SK-N-SH (cell line): ENCODE measurements around the gene TMEM182. TPM values are rescaled to one million over a fixed set of nuclear protein-coding genes. Genes with fewer than 3 reads are reported as not detected.

ENCODE experiments used
- CTCF ChIA-PET: fragments of 300-600, 350-600 bp; formaldehyde crosslinking; extraction: SDS; loops from one replicate; lab custom pipeline; 2021; lab: Yijun Ruan, JAX
- POLR2A ChIA-PET: fragments of 350-600 bp; sonication (Branson Sonifier 250); formaldehyde crosslinking; extraction: SDS; loops from one replicate; lab custom pipeline; 2020; ENCODE audit warnings: antibody characterized with exemption, inconsistent platforms; lab: Yijun Ruan, JAX
- DNase-seq: peaks from one replicate; pipeline ENCODE4 v3.0.0; 2012
- H2AFZ ChIP-seq: fragments of 200-600 bp; sonication (generic); 2 replicates; pipeline ENCODE4 v1.8.1; 2016; ENCODE audit warnings: antibody characterized with exemption, mild to moderate bottlenecking, low read depth
- H3F3A ChIP-seq: fragments of 200-600 bp; sonication (generic); replicated peaks from 2 replicates; pipeline ENCODE3; 2016; ENCODE audit warnings: antibody characterized with exemption, mild to moderate bottlenecking; ENCODE audit not compliant: insufficient read depth
- H3K27ac ChIP-seq, 2 experiments: fragments of 200-500 bp in 1 of 2; fragments of 200-600 bp in 1 of 2; sonication (Bioruptor generic) in 1 of 2; sonication (generic), shearing (Covaris generic) in 1 of 2; 2 replicates each; pipeline versions ENCODE4 v1.5.1 to v1.6.1; 2014 to 2016; ENCODE audit warnings: low read depth in 2 of 2, inconsistent platforms in 1 of 2, low read length in 1 of 2, mild to moderate bottlenecking in 1 of 2, mixed read lengths in 1 of 2
- H3K27me3 ChIP-seq: fragments of 200-600 bp; sonication (generic), shearing (Covaris generic); 2 replicates; pipeline ENCODE4 v1.6.1; 2016; ENCODE audit warnings: mixed run types; ENCODE audit not compliant: insufficient read depth
- H3K36me3 ChIP-seq, 2 experiments: fragments of 200-500 bp in 1 of 2; fragments of 200-600 bp in 1 of 2; sonication (Bioruptor generic) in 1 of 2; sonication (generic) in 1 of 2; replicated peaks in 1 of 2; 2 replicates each; pipeline versions ENCODE3 to v1.5.1; 2014 to 2016; ENCODE audit warnings: low read length in 1 of 2, mild to moderate bottlenecking in 1 of 2; ENCODE audit not compliant: insufficient read depth in 2 of 2, control insufficient read depth in 1 of 2
- H3K4me1 ChIP-seq, 2 experiments: fragments of 200-500 bp in 1 of 2; fragments of 200-600 bp in 1 of 2; sonication (Bioruptor generic) in 1 of 2; sonication (generic), shearing (Covaris generic) in 1 of 2; 2 replicates each; pipeline versions ENCODE4 v1.5.1 to v1.6.1; 2014 to 2016; ENCODE audit warnings: low read depth in 1 of 2, low read length in 1 of 2, mixed run types in 1 of 2; ENCODE audit not compliant: insufficient read depth in 2 of 2, control insufficient read depth in 1 of 2
- H3K4me2 ChIP-seq: fragments of 200-600 bp; sonication (generic), shearing (Covaris generic); 2 replicates; pipeline ENCODE4 v1.6.1; 2017; ENCODE audit warnings: mixed run types
- H3K4me3 ChIP-seq, 2 experiments: fragments of 200-500 bp in 1 of 2; fragments of 200-600 bp in 1 of 2; sonication (Bioruptor generic) in 1 of 2; sonication (generic), shearing (Covaris generic) in 1 of 2; 2 replicates each; pipeline versions ENCODE4 v1.5.1 to v1.8.1; 2014 to 2016; ENCODE audit warnings: low read depth in 2 of 2, inconsistent platforms in 1 of 2, low read length in 1 of 2, mild to moderate bottlenecking in 1 of 2, mixed read lengths in 1 of 2, moderate library complexity in 1 of 2
- H3K79me2 ChIP-seq: fragments of 200-600 bp; sonication (generic); 2 replicates; pipeline ENCODE4 v1.8.1; 2017; ENCODE audit warnings: mild to moderate bottlenecking; ENCODE audit not compliant: insufficient read depth
- H3K9ac ChIP-seq: fragments of 200-600 bp; sonication (generic); 2 replicates; pipeline ENCODE4 v1.6.1; 2017; ENCODE audit warnings: mixed run types
- H3K9me2 ChIP-seq: fragments of 200-600 bp; sonication (generic); 2 replicates; pipeline ENCODE4 v1.6.1; 2017; ENCODE audit warnings: mixed run types
- H3K9me3 ChIP-seq: fragments of 200-600 bp; sonication (generic); 2 replicates; pipeline ENCODE4 v1.6.1; 2017; ENCODE audit warnings: mixed run types, mild to moderate bottlenecking, moderate library complexity
- H4K20me1 ChIP-seq: fragments of 200-600 bp; sonication (generic); 2 replicates; pipeline ENCODE4 v1.6.1; 2017; ENCODE audit warnings: mild to moderate bottlenecking, mixed run types; ENCODE audit not compliant: insufficient read depth
- FOXM1 ChIP-seq: IDR thresholded peaks from 2 replicates; pipeline ENCODE4 v1.4.0; 2012; ENCODE audit warnings: low read depth, mild to moderate bottlenecking
- GABPA ChIP-seq: IDR thresholded peaks from 2 replicates; pipeline ENCODE4 v1.4.0; 2012; ENCODE audit warnings: low read depth, mild to moderate bottlenecking
- MXI1 ChIP-seq: IDR thresholded peaks from 2 replicates; pipeline ENCODE4 v1.6.1; 2012; ENCODE audit warnings: mild to moderate bottlenecking, low read depth, low read length, improper control_type of control experiment
- POLR2AphosphoS5 ChIP-seq: IDR thresholded peaks from 2 replicates; pipeline ENCODE4 v1.6.1; 2012; ENCODE audit warnings: low read depth, low read length
- RFX5 ChIP-seq: IDR thresholded peaks from 2 replicates; pipeline ENCODE4 v1.6.1; 2012; ENCODE audit warnings: mild to moderate bottlenecking, improper control_type of control experiment, low read length
- RXRA ChIP-seq: IDR thresholded peaks from 2 replicates; pipeline ENCODE4 v1.4.0; 2012; ENCODE audit warnings: low read depth, mild to moderate bottlenecking, borderline replicate concordance
- SIN3A ChIP-seq: IDR thresholded peaks from 2 replicates; pipeline ENCODE4 v1.6.1; 2012; ENCODE audit warnings: low read depth, mild to moderate bottlenecking, low read length, moderate library complexity, borderline replicate concordance
- TAF1 ChIP-seq: IDR thresholded peaks from 2 replicates; pipeline ENCODE4 v1.6.1; 2012; ENCODE audit warnings: low read depth, mild to moderate bottlenecking, low read length, moderate library complexity, borderline replicate concordance
- USF1 ChIP-seq: IDR thresholded peaks from 2 replicates; pipeline ENCODE4 v1.4.0; 2012; ENCODE audit warnings: low read depth, borderline replicate concordance
- USF2 ChIP-seq: fragments of 150-350 bp; IDR thresholded peaks from 2 replicates; pipeline ENCODE4 v1.6.1; 2017; ENCODE audit warnings: antibody characterized with exemption, low read length, low read depth, borderline replicate concordance
- WGBS: methylation state at CpG from one replicate; pipeline ENCODE4 v1.1.6; 2017; ENCODE audit warnings: low lambda C conversion rate; 5-methylcytosine and 5-hydroxymethylcytosine counted together
- polyA plus RNA-seq, 3 experiments: library from polyadenylated mRNA; depleted of rRNA; stranded (reverse); fragments of >200 nt; gene quantifications; 2 replicates each; pipeline ENCODE4 v1.2.3, GENCODE V29; 2012
- TF ChIP-seq, protein P1 (sequence below): IDR thresholded peaks from 2 replicates; pipeline ENCODE4 v1.4.0; 2012; ENCODE audit warnings: low read depth, borderline replicate concordance

Gene TMEM182
- polyA plus RNA-seq, 1 of the 3 experiments (the other 2 are of a cell fraction) = 1.7 TPM

DNA sequence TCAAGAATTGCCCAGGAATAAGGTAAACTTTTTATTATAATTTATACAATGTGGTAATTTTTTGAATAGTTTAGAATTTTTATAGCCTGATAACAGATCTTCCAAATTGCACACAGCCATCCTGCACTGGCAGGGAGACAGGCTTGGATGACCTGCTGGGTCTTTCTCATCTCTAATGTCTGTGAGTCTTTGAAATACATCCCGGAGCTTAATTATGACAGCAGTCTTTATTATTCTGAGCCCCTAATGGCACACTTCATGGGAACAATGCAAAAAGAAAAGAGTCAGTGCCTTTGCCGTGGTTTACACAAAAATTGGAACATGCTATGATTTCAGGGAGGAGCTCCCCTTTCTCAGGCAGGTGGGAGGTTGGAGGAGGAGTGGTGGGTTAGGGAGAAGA is 71.0 kb downstream of the TMEM182 start (continued):
- no peak for TF ChIP-seq USF2
- TF ChIP-seq MXI1 = no peak
- no peak for TF ChIP-seq GABPA

GRCh38 chr2:102834523-102835273 is 72.9 kb downstream of the TMEM182 start:
- no peaks in the 10 kb centered on the region for H3K9me3 ChIP-seq
- H3K79me2 ChIP-seq = no peaks in the 10 kb centered on the region
- no peak for TF ChIP-seq USF1
- TF ChIP-seq SIN3A = no peak
- no peak for TF ChIP-seq FOXM1
- no peak for TF ChIP-seq RFX5
- no peak for TF ChIP-seq POLR2AphosphoS5
- TF ChIP-seq RXRA = no peak
- TF ChIP-seq, protein P1, sequence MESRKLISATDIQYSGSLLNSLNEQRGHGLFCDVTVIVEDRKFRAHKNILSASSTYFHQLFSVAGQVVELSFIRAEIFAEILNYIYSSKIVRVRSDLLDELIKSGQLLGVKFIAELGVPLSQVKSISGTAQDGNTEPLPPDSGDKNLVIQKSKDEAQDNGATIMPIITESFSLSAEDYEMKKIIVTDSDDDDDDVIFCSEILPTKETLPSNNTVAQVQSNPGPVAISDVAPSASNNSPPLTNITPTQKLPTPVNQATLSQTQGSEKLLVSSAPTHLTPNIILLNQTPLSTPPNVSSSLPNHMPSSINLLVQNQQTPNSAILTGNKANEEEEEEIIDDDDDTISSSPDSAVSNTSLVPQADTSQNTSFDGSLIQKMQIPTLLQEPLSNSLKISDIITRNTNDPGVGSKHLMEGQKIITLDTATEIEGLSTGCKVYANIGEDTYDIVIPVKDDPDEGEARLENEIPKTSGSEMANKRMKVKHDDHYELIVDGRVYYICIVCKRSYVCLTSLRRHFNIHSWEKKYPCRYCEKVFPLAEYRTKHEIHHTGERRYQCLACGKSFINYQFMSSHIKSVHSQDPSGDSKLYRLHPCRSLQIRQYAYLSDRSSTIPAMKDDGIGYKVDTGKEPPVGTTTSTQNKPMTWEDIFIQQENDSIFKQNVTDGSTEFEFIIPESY = no peak
- no peak for TF ChIP-seq TAF1
- POLR2A ChIA-PET = no interaction called here
- no peak overlapping the region for H3K27ac ChIP-seq
- no peak overlapping the region for H3K9ac ChIP-seq
- no peaks in the 10 kb centered on the region for H3K36me3 ChIP-seq
- no peak overlapping the region for H3K4me2 ChIP-seq
- no peaks in the 10 kb centered on the region for H3K9me2 ChIP-seq
- WGBS = 33% methylated on average over 3 of the region's 6 CpGs
- H3K4me3 ChIP-seq = no peak overlapping the region
- no peak overlapping the region for H2AFZ ChIP-seq
- no peaks in the 10 kb centered on the region; a peak in 1 of 4 replicates for H3K4me1 ChIP-seq
- DNase-seq = no peak
- H4K20me1 ChIP-seq = no peaks in the 10 kb centered on the region
- no peaks in the 10 kb centered on the region; the same call in 1 of the 2 replicates for H3K27me3 ChIP-seq
- CTCF ChIA-PET = interaction anchor here (2.8 kb wide), 1 partner anchor 37 kb away, joined by 8 read pairs; no protein-coding TSS in a partner anchor
- H3F3A ChIP-seq = no peaks in the 10 kb centered on the region
